Rectal smooth muscle tissue (tissue), 1 donor: ENCODE results near the gene TSPAN15.
A peak's percentile ranks its signal among the peaks of the same experiment; 100 is the strongest.
"Not testable (repeated sequence)": the region's sequence is repeated elsewhere in the genome, so short reads cannot be mapped to it uniquely, and the experiment has no call there.

ENCODE experiments used
- H3K27ac ChIP-seq: one replicate; pipeline ENCODE4 v1.7.0; 2013; ENCODE audit warnings: low read depth, low read length, inconsistent platforms
- H3K27me3 ChIP-seq: one replicate; pipeline ENCODE4 v1.7.0; 2013; ENCODE audit warnings: low read length; ENCODE audit not compliant: control insufficient read depth, insufficient read depth
- H3K36me3 ChIP-seq: one replicate; pipeline ENCODE4 v1.7.0; 2013; ENCODE audit warnings: low read length; ENCODE audit not compliant: control insufficient read depth, insufficient read depth
- H3K4me1 ChIP-seq: one replicate; pipeline ENCODE4 v1.7.0; 2013; ENCODE audit warnings: low read length; ENCODE audit not compliant: control insufficient read depth, insufficient read depth
- H3K4me3 ChIP-seq: one replicate; pipeline ENCODE4 v1.7.0; 2013; ENCODE audit warnings: low read length
- H3K9ac ChIP-seq: one replicate; pipeline ENCODE4 v1.7.0; 2013; ENCODE audit warnings: low read length

Gene TSPAN15

DNA sequence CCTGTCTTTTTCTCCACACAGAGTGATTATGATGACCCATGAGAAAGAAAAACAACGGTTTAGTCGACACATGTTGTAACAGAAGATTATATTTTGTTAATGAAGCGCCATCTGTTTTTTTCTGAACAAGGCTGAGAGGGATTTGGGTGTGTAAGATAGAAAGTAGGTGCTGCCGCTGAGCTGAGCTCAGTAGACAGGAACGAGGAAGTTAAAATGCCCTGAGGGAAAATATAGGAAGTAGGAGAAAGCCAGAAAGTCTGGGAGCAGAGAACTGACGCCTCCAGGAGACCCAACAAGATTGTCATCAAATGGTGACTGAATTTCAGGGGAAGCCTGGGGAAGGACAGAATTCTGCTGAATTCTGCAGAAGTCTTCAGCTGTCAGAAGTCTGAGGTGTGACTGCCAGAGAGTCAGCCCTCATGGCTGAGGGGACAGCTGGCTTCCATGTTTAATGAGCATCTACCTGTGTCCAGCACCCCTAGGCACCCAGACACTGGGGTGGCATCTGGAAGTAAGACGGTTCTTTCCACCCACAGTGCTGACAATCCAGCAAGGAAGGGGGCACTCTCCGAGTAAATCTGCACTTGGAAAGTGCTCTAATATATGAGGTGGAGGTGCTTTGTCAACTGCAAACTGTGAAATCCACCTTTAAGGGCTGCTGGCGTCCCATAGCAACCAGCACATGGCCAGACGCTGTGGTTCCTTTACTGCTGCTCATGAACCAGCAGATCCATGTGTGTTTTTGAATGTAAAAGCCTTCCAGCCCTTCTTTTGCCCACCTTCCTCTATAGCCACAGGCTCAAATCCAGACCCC, 12.5 kb upstream of the TSPAN15 start:
- H3K27ac ChIP-seq: peak overlapping the region; percentile 24
- no peaks in the 10 kb centered on the region for H3K36me3 ChIP-seq
- no peaks in the 10 kb centered on the region for H3K4me1 ChIP-seq
- peak overlapping the region; percentile 10 for H3K9ac ChIP-seq
- no peaks in the 10 kb centered on the region for H3K27me3 ChIP-seq
- H3K4me3 ChIP-seq: no peak overlapping the region

DNA sequence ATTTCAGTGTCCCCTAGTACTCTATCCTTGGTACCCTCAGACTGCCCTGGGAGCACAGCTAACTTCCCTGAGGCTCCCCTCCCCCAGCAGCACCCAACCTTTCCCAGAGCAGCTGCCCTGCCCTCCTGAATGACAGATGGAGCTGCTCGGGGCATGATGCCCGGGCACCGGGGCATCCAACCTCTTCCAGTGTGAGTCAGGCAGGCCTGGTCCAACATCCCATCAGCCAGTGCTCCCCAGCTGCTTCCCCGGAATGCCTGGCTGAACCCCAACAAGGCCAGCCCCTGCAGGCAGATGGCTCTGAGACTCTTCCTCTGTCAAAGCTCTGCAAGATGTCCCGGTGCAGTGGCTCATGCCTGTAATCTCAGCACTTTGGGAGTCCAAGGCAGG, 11.9 kb upstream of the TSPAN15 start:
- H3K36me3 ChIP-seq: no peaks in the 10 kb centered on the region
- H3K4me3 ChIP-seq: no peak overlapping the region
- no peaks in the 10 kb centered on the region for H3K27me3 ChIP-seq
- no peak overlapping the region for H3K27ac ChIP-seq
- H3K9ac ChIP-seq: no peak overlapping the region
- H3K4me1 ChIP-seq: no peaks in the 10 kb centered on the region

DNA sequence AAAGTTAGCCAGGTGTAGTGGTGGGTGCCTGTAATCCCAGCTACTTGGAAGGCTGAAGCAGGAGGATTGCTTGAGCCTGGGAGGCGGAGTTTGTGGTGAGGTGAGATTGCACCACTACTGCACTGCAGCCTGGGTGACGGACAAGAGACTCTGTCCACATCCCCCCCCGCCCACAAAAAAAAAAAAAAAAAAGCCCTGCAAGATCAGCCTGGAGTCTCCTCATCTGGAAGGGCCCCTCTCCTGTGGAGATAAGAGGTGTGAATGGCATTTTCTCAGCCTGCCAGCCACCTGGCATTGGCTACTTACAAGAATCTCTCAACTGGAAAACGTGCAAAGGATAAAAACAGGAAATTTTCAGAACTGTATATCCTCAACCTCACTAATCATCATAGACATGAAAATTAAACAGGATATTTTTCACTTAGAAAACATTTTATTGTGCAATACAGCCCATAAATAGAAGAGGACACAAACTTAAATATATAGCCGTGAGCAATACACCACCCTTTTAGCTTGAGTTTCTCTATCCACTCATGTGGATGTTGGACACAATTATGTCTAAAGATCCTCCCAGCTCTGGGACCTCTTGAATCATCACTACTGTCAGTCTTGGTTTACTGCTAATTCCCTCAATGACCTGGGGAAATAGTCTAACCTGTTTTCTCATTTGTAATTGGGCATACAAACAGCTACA, 11.3 kb upstream of the TSPAN15 start:
- no peak overlapping the region for H3K27ac ChIP-seq
- no peak overlapping the region for H3K4me3 ChIP-seq
- H3K36me3 ChIP-seq: no peaks in the 10 kb centered on the region
- no peak overlapping the region for H3K9ac ChIP-seq
- H3K27me3 ChIP-seq: no peaks in the 10 kb centered on the region
- H3K4me1 ChIP-seq: no peaks in the 10 kb centered on the region

DNA sequence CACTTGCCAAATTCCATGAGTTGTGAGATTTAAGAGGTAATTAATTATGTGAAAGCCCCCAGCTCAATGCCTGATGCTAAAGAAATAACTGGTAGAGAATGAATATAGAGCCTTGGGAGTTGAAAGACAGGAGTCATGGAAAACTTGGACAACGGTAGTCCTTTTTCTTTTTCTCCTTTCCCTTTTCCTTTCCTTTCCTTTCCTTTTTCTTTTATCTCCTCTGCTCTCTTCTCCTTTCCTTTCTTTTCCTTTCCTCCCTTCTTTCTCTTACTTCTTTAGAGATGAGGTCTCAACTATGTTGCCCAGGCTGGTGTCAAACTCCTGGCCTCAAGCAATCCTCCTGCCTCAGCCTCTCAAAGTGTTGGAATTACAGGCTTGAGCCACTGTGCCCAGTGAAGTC, 7.9 kb upstream of the TSPAN15 start:
- Histone ChIP-seq H3K9ac (no peak overlapping the region), H3K4me3 (no peak overlapping the region), H3K36me3 (no peaks in the 10 kb centered on the region), H3K27ac (no peak overlapping the region), H3K27me3 (no peaks in the 10 kb centered on the region), H3K4me1 (peaks cover 4% of the 10 kb centered on the region)

DNA sequence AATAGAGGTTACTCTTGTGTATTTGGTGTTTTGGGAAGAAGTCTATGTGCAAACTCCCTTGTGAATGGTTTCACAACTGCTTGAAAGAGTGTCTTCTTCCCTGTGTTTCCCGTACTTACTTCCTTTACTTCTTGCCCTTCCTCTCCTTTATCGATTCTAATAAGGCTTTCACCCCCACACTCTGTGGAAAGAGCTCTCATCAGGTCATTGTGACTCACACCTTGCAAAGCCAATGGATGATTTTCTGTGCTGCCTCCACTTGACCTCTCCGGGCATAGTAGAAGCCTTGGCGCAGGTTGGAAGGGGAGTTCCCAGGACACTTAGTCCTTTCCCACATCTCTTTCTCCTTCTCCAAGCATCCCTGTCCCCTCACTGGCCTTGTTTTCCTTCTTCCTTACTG, 6.2 kb upstream of the TSPAN15 start:
- Histone ChIP-seq H3K9ac (no peak overlapping the region), H3K36me3 (no peaks in the 10 kb centered on the region), H3K27ac (no peak overlapping the region), H3K4me3 (no peak overlapping the region), H3K27me3 (no peaks in the 10 kb centered on the region), H3K4me1 (peaks cover 8% of the 10 kb centered on the region)

DNA sequence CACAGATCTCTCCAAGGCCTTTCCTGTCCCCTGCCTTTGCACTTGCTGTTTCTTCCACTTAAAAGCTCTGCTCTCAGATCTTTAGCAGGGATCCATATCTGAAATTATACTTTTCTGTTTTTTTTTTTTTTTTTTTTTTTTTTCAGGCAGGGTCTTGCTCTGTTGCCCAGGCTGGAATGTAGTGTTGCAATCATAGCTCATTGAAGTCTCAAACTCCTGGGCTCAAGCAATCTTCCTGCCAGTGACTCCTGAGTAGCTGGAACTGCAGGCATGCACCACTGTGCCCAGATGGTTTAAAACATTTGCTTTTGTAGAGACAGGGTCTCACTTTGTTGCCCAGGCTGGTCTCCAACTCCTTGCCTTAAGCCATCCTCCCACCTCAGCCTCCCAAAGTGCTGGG, 5.0 kb upstream of the TSPAN15 start:
- peaks cover 14% of the 10 kb centered on the region for H3K4me1 ChIP-seq
- H3K27ac ChIP-seq: no peak overlapping the region
- no peaks in the 10 kb centered on the region for H3K27me3 ChIP-seq
- H3K9ac ChIP-seq: no peak overlapping the region
- no peaks in the 10 kb centered on the region for H3K36me3 ChIP-seq
- H3K4me3 ChIP-seq: no peak overlapping the region

DNA sequence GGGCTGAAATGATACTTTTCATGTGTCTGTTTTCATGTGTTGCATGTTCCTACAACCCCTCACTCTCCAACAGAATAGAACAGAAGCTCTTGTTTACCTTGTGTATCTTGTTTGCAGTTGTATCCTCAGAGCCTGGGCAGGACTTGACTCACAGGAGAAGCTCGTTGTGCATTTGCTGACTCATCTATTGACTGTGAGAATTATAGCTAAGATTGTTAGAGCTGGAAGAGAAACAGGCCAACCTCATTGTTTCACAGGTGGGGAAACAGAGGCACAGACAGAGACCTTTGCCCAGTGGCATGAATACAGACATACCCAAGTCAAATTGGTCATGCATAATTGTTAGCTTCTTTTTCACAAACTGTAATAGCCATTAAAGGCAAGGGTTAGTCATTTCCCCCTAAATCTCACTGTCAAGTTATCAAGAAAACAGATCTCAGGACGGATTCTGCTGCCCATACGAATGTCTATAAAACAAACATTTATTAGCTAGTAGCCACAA, 4.6 kb upstream of the TSPAN15 start:
- no peak overlapping the region for H3K27ac ChIP-seq
- H3K9ac ChIP-seq: no peak overlapping the region
- H3K36me3 ChIP-seq: no peaks in the 10 kb centered on the region
- no peak overlapping the region for H3K4me3 ChIP-seq
- no peaks in the 10 kb centered on the region for H3K27me3 ChIP-seq
- H3K4me1 ChIP-seq: peaks cover 14% of the 10 kb centered on the region

DNA sequence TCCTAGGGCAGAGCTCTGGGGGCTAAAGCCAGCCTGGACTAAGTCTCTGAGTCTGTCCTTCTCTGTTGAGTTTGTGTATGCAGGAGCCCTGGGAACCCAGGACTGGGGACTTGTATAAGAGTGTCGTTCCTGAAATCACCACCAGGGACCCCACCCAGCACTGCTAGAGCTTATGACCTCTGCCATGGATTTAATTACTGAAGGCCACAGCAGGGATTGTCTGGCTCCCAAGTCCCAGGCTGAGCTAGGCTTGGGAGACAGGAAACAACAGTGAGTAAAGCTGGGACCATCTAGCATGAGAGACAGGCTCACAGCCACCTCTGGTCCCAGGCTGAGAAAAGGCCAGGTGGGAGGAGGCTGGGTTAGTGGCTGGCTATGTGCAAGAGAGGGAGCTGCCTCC, 1.4 kb upstream of the TSPAN15 start:
- Histone ChIP-seq H3K36me3 (no peaks in the 10 kb centered on the region), H3K4me3 (no peak overlapping the region), H3K27me3 (no peaks in the 10 kb centered on the region), H3K27ac (peak overlapping the region; percentile 70), H3K9ac (no peak overlapping the region), H3K4me1 (peaks cover 28% of the 10 kb centered on the region)

DNA sequence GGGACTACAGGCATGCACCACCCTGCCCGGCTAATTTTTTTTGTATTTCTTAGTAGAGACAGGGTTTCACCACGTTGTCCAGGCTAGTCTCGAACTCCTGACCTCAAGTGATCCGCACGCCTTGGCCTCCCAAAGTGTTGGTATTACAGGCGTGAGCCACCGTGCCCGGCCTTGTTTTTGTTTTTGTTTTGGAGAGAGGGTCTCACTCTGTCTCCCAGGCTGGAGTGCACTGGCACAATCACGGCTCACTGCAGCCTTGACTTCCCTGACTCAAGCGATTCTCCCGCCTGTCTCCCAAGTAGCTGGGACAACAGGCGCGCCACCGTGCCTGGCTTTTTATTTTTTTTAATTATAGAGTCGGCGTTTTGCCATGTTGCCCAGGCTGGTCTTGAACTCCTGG, 870 bp upstream of the TSPAN15 start:
- H3K4me3 ChIP-seq, H3K36me3 ChIP-seq, H3K9ac ChIP-seq, H3K27me3 ChIP-seq: not testable (repeated sequence)
- H3K4me1 ChIP-seq: peaks cover 28% of the 10 kb centered on the region
- H3K27ac ChIP-seq: peak overlapping the region; percentile 70

DNA sequence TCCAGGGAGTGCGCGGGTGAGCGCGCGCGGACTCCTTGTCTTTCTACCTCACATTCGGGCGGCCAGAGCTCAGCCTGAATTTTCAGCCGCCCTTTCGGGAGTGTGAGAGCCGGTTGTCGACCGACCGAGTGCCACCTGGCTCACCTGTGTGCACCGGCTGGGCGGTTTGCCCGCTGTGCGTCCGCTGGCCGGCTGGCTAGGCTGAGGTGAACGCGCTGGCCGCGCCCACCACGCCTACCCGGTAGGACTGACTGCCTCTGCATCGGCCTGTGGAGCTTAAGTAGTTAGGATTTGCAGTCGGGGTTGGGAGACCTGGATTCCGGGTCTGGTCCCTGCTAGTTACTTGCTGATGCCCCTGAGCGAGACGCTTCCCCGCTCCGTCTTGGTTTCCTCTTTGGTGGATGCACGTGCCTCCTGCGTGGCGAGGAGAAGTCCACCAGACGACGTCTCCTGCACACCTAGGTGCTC, 553 bp downstream of the TSPAN15 start:
- no peaks in the 10 kb centered on the region for H3K36me3 ChIP-seq
- H3K4me1 ChIP-seq: peaks cover 26% of the 10 kb centered on the region
- H3K9ac ChIP-seq: peak overlapping the region; percentile 54
- peak overlapping the region; percentile 88 for H3K4me3 ChIP-seq
- H3K27ac ChIP-seq: peak overlapping the region; percentile 90
- no peaks in the 10 kb centered on the region for H3K27me3 ChIP-seq

DNA sequence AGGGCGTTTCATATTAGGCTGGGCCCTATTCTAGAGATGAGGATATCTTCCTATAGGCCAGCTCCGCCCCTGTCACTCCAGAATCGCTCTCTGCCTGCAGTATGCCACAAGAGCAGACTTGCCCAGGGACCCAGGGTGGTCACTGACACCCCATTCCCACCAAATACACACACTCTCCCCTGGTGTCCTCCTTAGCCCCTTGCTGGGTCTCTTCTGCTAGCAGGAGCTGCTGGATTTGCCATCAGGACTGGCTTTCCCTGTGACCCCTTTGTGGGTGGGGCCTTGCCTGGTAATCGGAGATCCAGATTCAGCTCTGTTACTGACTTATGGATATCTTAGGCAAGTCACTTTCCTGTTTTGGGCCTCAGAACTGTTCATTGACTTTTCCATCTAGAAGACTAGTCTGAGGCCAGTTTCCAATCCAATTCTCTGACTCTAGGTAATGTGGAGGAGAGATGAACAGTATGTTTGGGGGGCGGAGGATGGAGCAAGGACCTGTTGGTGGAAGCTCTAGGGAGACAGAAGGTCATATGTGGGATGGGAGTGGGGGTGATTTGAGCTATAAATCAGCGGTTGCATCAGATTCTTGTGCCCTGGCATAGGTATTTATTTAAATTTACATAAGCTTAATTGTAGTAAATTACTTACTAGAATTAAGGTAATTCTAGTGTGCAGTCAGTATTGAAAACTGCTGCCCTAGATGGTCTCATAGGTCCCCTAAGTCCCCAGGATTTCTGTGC, 1.6 kb downstream of the TSPAN15 start:
- H3K27ac ChIP-seq: peak overlapping the region; percentile 65
- no peaks in the 10 kb centered on the region for H3K27me3 ChIP-seq
- no peak overlapping the region for H3K9ac ChIP-seq
- peaks cover 26% of the 10 kb centered on the region for H3K4me1 ChIP-seq
- no peaks in the 10 kb centered on the region for H3K36me3 ChIP-seq
- peak overlapping the region; percentile 42 for H3K4me3 ChIP-seq

DNA sequence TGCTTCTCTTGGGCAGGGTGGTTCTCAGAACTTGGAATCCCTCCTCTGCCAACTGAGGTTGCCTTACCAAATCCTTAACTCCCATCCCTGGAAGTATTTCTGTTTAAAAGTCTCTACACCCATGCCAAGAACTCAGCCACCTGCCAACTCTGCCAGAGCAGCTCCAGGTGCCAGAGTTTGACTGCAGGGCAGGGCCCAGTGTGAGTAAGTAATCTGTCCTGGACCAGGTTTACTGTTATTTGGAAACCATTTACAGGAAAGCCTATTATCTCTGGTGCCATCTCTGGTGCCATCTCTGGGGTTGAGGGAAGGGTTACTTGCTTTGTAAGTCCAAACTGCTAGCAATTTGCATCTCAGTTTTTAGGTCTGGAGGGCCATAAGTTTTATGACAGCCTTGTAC, 2.5 kb downstream of the TSPAN15 start:
- no peaks in the 10 kb centered on the region for H3K27me3 ChIP-seq
- H3K4me1 ChIP-seq: peaks cover 34% of the 10 kb centered on the region
- no peak overlapping the region for H3K9ac ChIP-seq
- H3K4me3 ChIP-seq: peak overlapping the region; percentile 1
- peak overlapping the region; percentile 65 for H3K27ac ChIP-seq
- H3K36me3 ChIP-seq: no peaks in the 10 kb centered on the region
